Ishikawa (cell line): ENCODE results near the gene SNX24.

Experiments used
- CEBPB ChIP-seq: IDR thresholded peaks from 2 replicates; pipeline ENCODE4 v1.6.1; 2012
- CREB1 ChIP-seq: IDR thresholded peaks from 2 replicates; pipeline ENCODE4 v1.6.1; 2012; ENCODE audit warnings: low read depth
- EP300 ChIP-seq: IDR thresholded peaks from 2 replicates; pipeline ENCODE4 v1.6.1; 2012; ENCODE audit warnings: borderline replicate concordance
- FOXM1 ChIP-seq: IDR thresholded peaks from 2 replicates; pipeline ENCODE4 v1.6.1; 2012; ENCODE audit warnings: low read depth, borderline replicate concordance
- NFIC ChIP-seq: IDR thresholded peaks from 2 replicates; pipeline ENCODE4 v1.6.1; 2012
- RAD21 ChIP-seq: IDR thresholded peaks from 2 replicates; pipeline ENCODE4 v1.6.1; 2012; ENCODE audit warnings: low read depth
- TAF1 ChIP-seq: IDR thresholded peaks from 2 replicates; pipeline ENCODE4 v1.6.1; 2012; ENCODE audit warnings: low read depth, mild to moderate bottlenecking
- TCF12 ChIP-seq: IDR thresholded peaks from 2 replicates; pipeline ENCODE4 v1.6.1; 2012; ENCODE audit warnings: low read depth
- YY1 ChIP-seq: IDR thresholded peaks from 2 replicates; pipeline ENCODE4 v1.6.1; 2012; ENCODE audit warnings: low read depth
- ZBTB7A ChIP-seq: IDR thresholded peaks from 2 replicates; pipeline ENCODE4 v1.6.1; 2012; ENCODE audit warnings: low read depth
- TF ChIP-seq, protein P1 (sequence below): IDR thresholded peaks from 2 replicates; pipeline ENCODE4 v1.6.1; 2012
- TF ChIP-seq, protein P2 (sequence below): IDR thresholded peaks from 2 replicates; pipeline ENCODE4 v1.6.1; 2012; ENCODE audit warnings: low read depth, mild to moderate bottlenecking

- TF ChIP-seq, protein P1, sequence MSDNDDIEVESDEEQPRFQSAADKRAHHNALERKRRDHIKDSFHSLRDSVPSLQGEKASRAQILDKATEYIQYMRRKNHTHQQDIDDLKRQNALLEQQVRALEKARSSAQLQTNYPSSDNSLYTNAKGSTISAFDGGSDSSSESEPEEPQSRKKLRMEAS, result no peak
- no peak for TF ChIP-seq RAD21
- no peak for TF ChIP-seq NFIC
- TF ChIP-seq ZBTB7A, result no peak
- no peak for TF ChIP-seq YY1
- no peak for TF ChIP-seq TAF1
- TF ChIP-seq, protein P2, sequence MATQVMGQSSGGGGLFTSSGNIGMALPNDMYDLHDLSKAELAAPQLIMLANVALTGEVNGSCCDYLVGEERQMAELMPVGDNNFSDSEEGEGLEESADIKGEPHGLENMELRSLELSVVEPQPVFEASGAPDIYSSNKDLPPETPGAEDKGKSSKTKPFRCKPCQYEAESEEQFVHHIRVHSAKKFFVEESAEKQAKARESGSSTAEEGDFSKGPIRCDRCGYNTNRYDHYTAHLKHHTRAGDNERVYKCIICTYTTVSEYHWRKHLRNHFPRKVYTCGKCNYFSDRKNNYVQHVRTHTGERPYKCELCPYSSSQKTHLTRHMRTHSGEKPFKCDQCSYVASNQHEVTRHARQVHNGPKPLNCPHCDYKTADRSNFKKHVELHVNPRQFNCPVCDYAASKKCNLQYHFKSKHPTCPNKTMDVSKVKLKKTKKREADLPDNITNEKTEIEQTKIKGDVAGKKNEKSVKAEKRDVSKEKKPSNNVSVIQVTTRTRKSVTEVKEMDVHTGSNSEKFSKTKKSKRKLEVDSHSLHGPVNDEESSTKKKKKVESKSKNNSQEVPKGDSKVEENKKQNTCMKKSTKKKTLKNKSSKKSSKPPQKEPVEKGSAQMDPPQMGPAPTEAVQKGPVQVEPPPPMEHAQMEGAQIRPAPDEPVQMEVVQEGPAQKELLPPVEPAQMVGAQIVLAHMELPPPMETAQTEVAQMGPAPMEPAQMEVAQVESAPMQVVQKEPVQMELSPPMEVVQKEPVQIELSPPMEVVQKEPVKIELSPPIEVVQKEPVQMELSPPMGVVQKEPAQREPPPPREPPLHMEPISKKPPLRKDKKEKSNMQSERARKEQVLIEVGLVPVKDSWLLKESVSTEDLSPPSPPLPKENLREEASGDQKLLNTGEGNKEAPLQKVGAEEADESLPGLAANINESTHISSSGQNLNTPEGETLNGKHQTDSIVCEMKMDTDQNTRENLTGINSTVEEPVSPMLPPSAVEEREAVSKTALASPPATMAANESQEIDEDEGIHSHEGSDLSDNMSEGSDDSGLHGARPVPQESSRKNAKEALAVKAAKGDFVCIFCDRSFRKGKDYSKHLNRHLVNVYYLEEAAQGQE, result no peak
- TF ChIP-seq FOXM1, result no peak
- no peak for TF ChIP-seq TCF12
- no peak for TF ChIP-seq EP300
- TF ChIP-seq CEBPB, result no peak
- TF ChIP-seq CREB1, result no peak
Measured at GRCh38 chr5:123039673-123040072, 194.3 kb downstream of the SNX24 start.
